CD4-positive, CD25-positive, alpha-beta regulatory T cell (primary cell): ENCODE data around the gene KCNK10. TPM values are rescaled to one million over a fixed set of nuclear protein-coding genes. Genes with fewer than 3 reads are reported as not detected.

Source experiments
- ATAC-seq, 2 donors: fragments of 150-1000 bp; cut with Tn5 transposase; one replicate each; pipeline ENCODE4 v1.10.0; 2021; ENCODE audit warnings: low read depth in 2 of 2, moderate number of reproducible peaks in 2 of 2, moderate library complexity in 1 of 2
- DNase-seq, 3 donors: peaks; one replicate each; pipeline versions ENCODE4 v3.0.0 to v3.0.0-alpha.2; 2012 to 2022; ENCODE audit warnings: mixed read lengths in 1 of 3
- H3K27ac ChIP-seq: one replicate; pipeline ENCODE4 v1.7.0; 2013; ENCODE audit warnings: mild to moderate bottlenecking, low read length; ENCODE audit not compliant: insufficient read depth, poor library complexity, severe bottlenecking
- H3K27me3 ChIP-seq: one replicate; pipeline ENCODE4 v1.7.0; 2013; ENCODE audit warnings: low read length; ENCODE audit not compliant: control insufficient read depth, insufficient read depth
- H3K36me3 ChIP-seq: one replicate; pipeline ENCODE4 v1.7.0; 2013; ENCODE audit warnings: mild to moderate bottlenecking, low read length, moderate library complexity; ENCODE audit not compliant: control insufficient read depth, insufficient read depth
- H3K4me1 ChIP-seq: 2 replicates; pipeline ENCODE4 v1.7.0; 2013; ENCODE audit warnings: mild to moderate bottlenecking, low read length; ENCODE audit not compliant: insufficient read depth, control insufficient read depth, poor library complexity, severe bottlenecking
- H3K4me3 ChIP-seq: one replicate; pipeline ENCODE4 v1.7.0; 2013; ENCODE audit warnings: low read depth, mild to moderate bottlenecking, low read length, moderate library complexity
- H3K9me3 ChIP-seq, 2 experiments: 1 replicate in 1 of 2; 2 replicates in 1 of 2; pipeline ENCODE4 v1.7.0; 2013; ENCODE audit warnings: low read length in 2 of 2, mild to moderate bottlenecking in 1 of 2, moderate library complexity in 1 of 2; ENCODE audit not compliant: control insufficient read depth in 2 of 2
- H3K27ac Mint-ChIP-seq, 3 donors: one replicate each; pipeline ENCODE4 v1.8.0; 2020 to 2022; ENCODE audit warnings: mild to moderate bottlenecking in 3 of 3, mixed read lengths in 3 of 3, moderate library complexity in 2 of 3
- H3K27me3 Mint-ChIP-seq: one replicate; pipeline ENCODE4 v1.8.0; 2022; ENCODE audit warnings: mild to moderate bottlenecking, mixed read lengths
- H3K36me3 Mint-ChIP-seq: one replicate; pipeline ENCODE4 v1.8.0; 2020; ENCODE audit warnings: mixed read lengths
- H3K4me1 Mint-ChIP-seq, 4 donors: one replicate each; pipeline ENCODE4 v1.8.0; 2020 to 2022; ENCODE audit warnings: mixed read lengths in 4 of 4, mild to moderate bottlenecking in 1 of 4
- H3K4me3 Mint-ChIP-seq, 4 donors: one replicate each; pipeline ENCODE4 v1.8.0; 2020 to 2022; ENCODE audit warnings: mild to moderate bottlenecking in 4 of 4, mixed read lengths in 4 of 4, moderate library complexity in 3 of 4
- H3K9me3 Mint-ChIP-seq, 7 donors: one replicate each; pipeline ENCODE4 v1.8.0; 2020 to 2022; ENCODE audit warnings: mixed read lengths in 7 of 7, mild to moderate bottlenecking in 3 of 7, moderate library complexity in 2 of 7
- polyA plus RNA-seq, 4 donors: library from polyadenylated mRNA; unstranded; fragments of 300-500 nt; fragmentation: Illumina TruSeq; gene quantifications; one replicate each; pipeline ENCODE4 v1.2.3, GENCODE V29; 2021
- total RNA-seq: library from RNA; stranded (reverse); gene quantifications from one replicate; pipeline ENCODE4 v1.2.3, GENCODE V29; 2022

Gene KCNK10
- total and polyA plus RNA-seq, 5 donors from 2014 or later: not detected

- peak overlapping the region in 2 of 3 donors; percentile 53 to 68 for H3K27ac Mint-ChIP-seq
- peak; percentile 87 to 88 for ATAC-seq
- H3K36me3 Mint-ChIP-seq: no peaks in the 10 kb centered on the region
Observed at GRCh38 chr14:88168498-88169165, 154.4 kb downstream of the KCNK10 start.

GRCh38 chr14:88168025-88168424, 155.0 kb downstream of the KCNK10 start:
- Mint-ChIP-seq H3K36me3 (no peaks in the 10 kb centered on the region), H3K27me3 (peaks cover 52% of the 10 kb centered on the region), H3K9me3 (peaks cover 0 to 2% (median 0%) of the 10 kb centered on the region in 7 donors), H3K27ac (no peak overlapping the region), H3K4me1 (peaks cover 0 to 2% (median 0%) of the 10 kb centered on the region in 4 donors), H3K4me3 (no peak overlapping the region)
- Histone ChIP-seq H3K27ac (no peak overlapping the region), H3K9me3 (peaks cover 0 to 2% of the 10 kb centered on the region in 2 experiments), H3K36me3 (no peaks in the 10 kb centered on the region), H3K4me1 (peaks cover 3% of the 10 kb centered on the region), H3K27me3 (peaks cover 18% of the 10 kb centered on the region), H3K4me3 (no peak overlapping the region)
- ATAC-seq (no peak), DNase-seq (no peak)

More at GRCh38 chr14:88168498-88169165, 154.4 kb downstream of the KCNK10 start:
- Histone ChIP-seq H3K4me1 (peaks cover 3% of the 10 kb centered on the region), H3K27ac (no peak overlapping the region), H3K4me3 (peak overlapping the region; percentile 51), H3K9me3 (peaks cover 0 to 2% of the 10 kb centered on the region in 2 experiments), H3K36me3 (no peaks in the 10 kb centered on the region), H3K27me3 (peaks cover 18% of the 10 kb centered on the region)
- peaks cover 0 to 2% (median 0%) of the 10 kb centered on the region in 4 donors for H3K4me1 Mint-ChIP-seq
- peaks cover 56% of the 10 kb centered on the region for H3K27me3 Mint-ChIP-seq
- H3K4me3 Mint-ChIP-seq: no peak overlapping the region
- peak; percentile 38 to 66 (median 54) for DNase-seq
- H3K9me3 Mint-ChIP-seq: peaks cover 0 to 2% (median 0%) of the 10 kb centered on the region in 7 donors

- peaks cover 0 to 2% of the 10 kb centered on the region in 2 experiments for H3K9me3 ChIP-seq
- Mint-ChIP-seq H3K36me3 (no peaks in the 10 kb centered on the region), H3K4me1 (peaks cover 0 to 2% (median 0%) of the 10 kb centered on the region in 4 donors), H3K27me3 (peaks cover 41% of the 10 kb centered on the region), H3K4me3 (no peak overlapping the region), H3K9me3 (peaks cover 0 to 2% (median 0%) of the 10 kb centered on the region in 7 donors), H3K27ac (no peak overlapping the region)
- H3K27ac ChIP-seq: no peak overlapping the region
- no peak overlapping the region for H3K4me3 ChIP-seq
- no peak for DNase-seq
- peaks cover 14% of the 10 kb centered on the region for H3K27me3 ChIP-seq
- no peak for ATAC-seq
- peaks cover 3% of the 10 kb centered on the region for H3K4me1 ChIP-seq
- no peaks in the 10 kb centered on the region for H3K36me3 ChIP-seq
Observed at GRCh38 chr14:88166616-88167015, 156.5 kb downstream of the KCNK10 start.

- Mint-ChIP-seq H3K4me3 (peak overlapping the region in 1 of 4 donors; percentile 34), H3K9me3 (peaks cover 0 to 3% (median 0%) of the 10 kb centered on the region in 7 donors), H3K27me3 (peaks cover 38% of the 10 kb centered on the region), H3K4me1 (peaks cover 0 to 2% (median 0%) of the 10 kb centered on the region in 4 donors), H3K36me3 (no peaks in the 10 kb centered on the region), H3K27ac (peak overlapping the region in 1 of 3 donors; percentile 17)
- Histone ChIP-seq H3K4me3 (no peak overlapping the region), H3K36me3 (no peaks in the 10 kb centered on the region), H3K27me3 (peaks cover 6% of the 10 kb centered on the region), H3K4me1 (peaks cover 3% of the 10 kb centered on the region), H3K9me3 (peaks cover 0 to 2% of the 10 kb centered on the region in 2 experiments), H3K27ac (no peak overlapping the region)
- ATAC-seq (no peak), DNase-seq (no peak)
Observed at GRCh38 chr14:88164906-88165534, 158.0 kb downstream of the KCNK10 start.

GRCh38 chr14:88163731-88164255, 159.3 kb downstream of the KCNK10 start:
- no peaks in the 10 kb centered on the region for H3K9me3 ChIP-seq
- no peak overlapping the region for H3K4me3 ChIP-seq
- ATAC-seq: peak in 1 of 2 donors; percentile 29
- H3K27me3 ChIP-seq: peaks cover 4% of the 10 kb centered on the region
- no peaks in the 10 kb centered on the region for H3K36me3 ChIP-seq
- peaks cover 3% of the 10 kb centered on the region for H3K4me1 ChIP-seq
- peak overlapping the region in 1 of 3 donors; percentile 50 for H3K27ac Mint-ChIP-seq
- peaks cover 32% of the 10 kb centered on the region for H3K27me3 Mint-ChIP-seq
- H3K36me3 Mint-ChIP-seq: no peaks in the 10 kb centered on the region
- H3K4me1 Mint-ChIP-seq: peaks cover 0 to 2% (median 0%) of the 10 kb centered on the region in 4 donors
- no peak overlapping the region for H3K4me3 Mint-ChIP-seq
- no peak overlapping the region for H3K27ac ChIP-seq
- peak in 1 of 3 donors; percentile 27 for DNase-seq
- H3K9me3 Mint-ChIP-seq: peaks cover 0 to 3% (median 0%) of the 10 kb centered on the region in 7 donors

- ATAC-seq (no peak), DNase-seq (no peak)
- Histone ChIP-seq H3K9me3 (no peaks in the 10 kb centered on the region), H3K4me3 (no peak overlapping the region), H3K27me3 (peaks cover 9% of the 10 kb centered on the region), H3K36me3 (no peaks in the 10 kb centered on the region), H3K4me1 (no peaks in the 10 kb centered on the region), H3K27ac (no peak overlapping the region)
- H3K4me1 Mint-ChIP-seq: no peaks in the 10 kb centered on the region
- H3K9me3 Mint-ChIP-seq: peaks cover 0 to 6% (median 0%) of the 10 kb centered on the region in 7 donors
- no peak overlapping the region for H3K4me3 Mint-ChIP-seq
- peaks cover 23% of the 10 kb centered on the region for H3K27me3 Mint-ChIP-seq
- no peaks in the 10 kb centered on the region for H3K36me3 Mint-ChIP-seq
- no peak overlapping the region for H3K27ac Mint-ChIP-seq
Observed at GRCh38 chr14:88156127-88156526, 166.9 kb downstream of the KCNK10 start.

- no peak overlapping the region for H3K4me3 Mint-ChIP-seq
- Histone ChIP-seq H3K9me3 (no peaks in the 10 kb centered on the region), H3K4me1 (no peaks in the 10 kb centered on the region), H3K36me3 (no peaks in the 10 kb centered on the region), H3K4me3 (no peak overlapping the region), H3K27ac (no peak overlapping the region), H3K27me3 (peaks cover 5% of the 10 kb centered on the region)
- no peaks in the 10 kb centered on the region for H3K36me3 Mint-ChIP-seq
- H3K9me3 Mint-ChIP-seq: peaks cover 0 to 3% (median 0%) of the 10 kb centered on the region in 7 donors
- no peak for ATAC-seq
- H3K27me3 Mint-ChIP-seq: peaks cover 23% of the 10 kb centered on the region
- H3K27ac Mint-ChIP-seq: no peak overlapping the region
- no peaks in the 10 kb centered on the region for H3K4me1 Mint-ChIP-seq
- no peak for DNase-seq
Observed at GRCh38 chr14:88154926-88155325, 168.1 kb downstream of the KCNK10 start.
